ENCODE data around the gene RASGRP4.
"Not testable (repeated sequence)": the region's sequence is repeated elsewhere in the genome, so short reads cannot be mapped to it uniquely, and the experiment has no call there.

The RASGRP4 gene

DNA sequence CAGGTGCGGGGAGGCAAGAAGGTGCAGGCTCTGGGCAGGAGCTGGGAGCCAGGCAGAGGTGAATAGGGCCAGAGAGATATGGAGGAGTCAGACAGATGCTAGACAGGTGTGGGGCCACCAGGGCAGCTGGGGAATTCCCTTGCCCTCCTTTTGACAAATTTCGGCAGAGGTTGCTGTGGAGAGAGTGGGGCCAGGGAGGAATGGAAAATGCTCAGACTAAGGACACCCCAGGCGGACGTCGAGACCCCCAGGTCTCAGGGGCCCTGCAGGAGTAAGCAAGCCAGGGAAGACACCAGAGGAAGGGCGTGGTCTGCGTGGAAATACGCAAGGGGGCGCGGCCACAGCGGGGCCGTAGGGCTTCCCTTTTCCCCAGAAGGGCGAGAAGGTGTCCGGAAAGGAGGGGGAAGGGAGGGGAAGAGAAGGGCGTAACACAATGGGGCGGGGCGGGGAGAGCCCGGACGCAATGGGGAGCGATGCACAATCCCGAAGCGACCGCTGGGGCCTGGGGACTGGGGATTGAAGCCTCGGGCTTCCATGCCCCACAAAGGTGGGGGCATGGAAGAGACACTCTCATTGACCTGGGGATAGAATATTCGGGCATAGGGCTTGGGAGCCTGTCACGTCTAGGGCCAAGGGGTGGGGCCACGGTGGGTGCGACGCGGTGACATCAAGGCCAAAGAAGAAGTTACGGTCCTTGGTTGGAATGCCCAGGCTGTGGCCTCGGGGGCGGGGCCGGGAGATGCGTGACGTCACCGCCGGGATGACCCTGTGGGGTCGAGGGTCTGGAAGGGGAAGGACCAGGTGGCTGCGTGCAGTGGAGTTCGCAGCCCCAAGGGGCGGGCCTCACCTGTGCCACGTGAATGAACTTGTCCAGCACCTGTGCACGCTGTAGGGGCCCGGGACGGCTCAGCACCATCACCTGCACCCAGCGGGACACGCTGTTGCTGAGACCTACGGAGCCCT, 8.2 kb downstream of the RASGRP4 start:
- DNase-seq (ENCODE audit: insufficient read length, low spot score) (no peak), FAIRE-seq (no peak)

DNA sequence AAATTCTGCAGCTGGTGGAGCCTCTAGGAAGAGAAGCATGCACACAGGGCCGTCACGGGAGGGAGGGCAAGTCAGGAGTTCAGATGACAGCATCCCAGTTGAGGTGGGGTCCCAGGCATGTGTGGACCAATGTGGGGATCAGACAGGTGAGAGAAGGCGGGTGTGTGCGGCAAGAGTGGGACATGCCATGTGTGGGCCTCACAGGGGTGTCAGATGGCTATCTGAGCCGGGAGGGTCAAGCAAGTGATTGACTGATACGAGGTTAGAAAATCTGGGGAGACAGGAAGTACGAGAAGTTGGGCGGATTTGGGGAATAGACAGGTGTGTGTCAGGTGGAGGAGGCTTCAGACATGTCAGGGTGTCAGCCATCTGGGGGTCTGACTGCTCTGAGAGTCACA, 8.9 kb downstream of the RASGRP4 start:
- FAIRE-seq (no peak), DNase-seq (ENCODE audit: insufficient read length, low spot score) (no peak)

DNA sequence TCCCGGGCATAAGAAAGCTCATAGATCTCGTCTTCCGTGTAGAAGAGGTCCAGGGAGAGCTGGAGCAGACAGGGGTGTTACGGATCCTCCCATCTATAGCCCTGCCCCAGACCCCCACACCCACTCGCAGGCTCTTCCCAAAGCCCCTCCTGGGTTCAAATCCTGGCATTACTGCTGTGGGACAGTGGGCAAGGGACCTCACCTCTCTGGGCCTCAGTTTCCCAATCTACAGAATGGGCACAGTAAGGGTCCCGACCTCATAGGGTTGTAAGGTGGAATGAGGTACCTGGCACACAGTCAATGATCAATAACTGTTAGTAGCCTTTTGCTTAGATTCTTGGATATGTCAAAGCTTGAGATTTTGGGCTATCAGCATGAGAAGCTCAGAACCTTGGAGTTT, 12.6 kb downstream of the RASGRP4 start:
- DNase-seq (ENCODE audit: insufficient read length, low spot score): no peak

GRCh38 chr19:38412961-38413360, 13.1 kb downstream of the RASGRP4 start:
- no peak for DNase-seq (ENCODE audit: insufficient read length, low spot score)
- no peak for FAIRE-seq

More for the DNA sequence above, 12.6 kb downstream of the RASGRP4 start:
- no peak for FAIRE-seq

DNA sequence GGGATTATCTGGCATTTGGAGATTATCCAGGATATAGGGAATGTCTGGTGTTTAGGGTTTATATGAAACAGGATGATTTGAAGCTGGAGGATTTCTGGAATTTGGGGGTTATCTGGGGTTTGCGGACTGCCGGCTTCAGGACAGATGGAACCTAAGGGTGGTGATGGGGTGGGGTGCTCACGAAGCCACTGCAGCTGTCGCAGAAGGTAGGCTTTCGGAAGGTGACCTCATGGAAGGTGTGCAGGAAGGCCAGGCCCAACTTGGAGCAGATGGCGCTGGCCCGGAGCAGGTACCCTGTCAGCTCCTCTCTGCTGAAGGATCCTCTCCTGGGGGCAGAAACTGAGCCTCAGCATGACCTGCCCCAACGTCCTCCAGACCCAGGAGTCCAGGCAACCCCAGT, 13.5 kb downstream of the RASGRP4 start:
- FAIRE-seq (no peak), DNase-seq (ENCODE audit: insufficient read length, low spot score) (no peak)

- DNase-seq (ENCODE audit: insufficient read length, low spot score); FAIRE-seq: not testable (repeated sequence)
These were observed 14.1 kb downstream of the RASGRP4 start for GRCh38 chr19:38411898-38412297.

- no peak for DNase-seq (ENCODE audit: insufficient read length, low spot score)
- peak; percentile 26 for FAIRE-seq
These were observed 14.8 kb downstream of the RASGRP4 start for GRCh38 chr19:38411041-38411712.

DNA sequence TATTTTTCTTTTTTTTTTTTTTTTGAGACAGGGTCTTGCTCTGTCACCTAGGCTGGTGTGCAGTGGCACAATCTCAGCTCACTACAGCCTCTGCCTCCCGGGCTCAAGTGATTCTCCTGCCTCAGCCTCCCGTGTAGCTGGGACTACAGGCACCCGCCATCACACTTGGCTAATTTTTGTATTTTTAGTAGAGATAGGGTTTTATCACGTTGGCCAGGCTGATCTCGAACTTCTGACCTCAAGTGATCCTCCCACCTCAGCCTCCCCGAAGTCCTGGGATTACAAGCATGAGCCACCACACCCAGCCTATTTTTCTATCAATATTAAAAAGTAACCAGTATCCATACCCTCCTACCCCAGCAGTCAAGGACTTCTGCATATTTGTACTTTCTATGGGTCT, 15.6 kb downstream of the RASGRP4 start:
- not testable (repeated sequence) for FAIRE-seq; DNase-seq (ENCODE audit: insufficient read length, low spot score)

- FAIRE-seq: no peak
These were observed 16.3 kb downstream of the RASGRP4 start for GRCh38 chr19:38409631-38410133.

GRCh38 chr19:38405276-38405675, 20.7 kb downstream of the RASGRP4 start:
- no peak for DNase-seq (ENCODE audit: insufficient read length, low spot score)
- FAIRE-seq: no peak

More at GRCh38 chr19:38409631-38410133, 16.3 kb downstream of the RASGRP4 start:
- DNase-seq (ENCODE audit: insufficient read length, low spot score): no peak

DNA sequence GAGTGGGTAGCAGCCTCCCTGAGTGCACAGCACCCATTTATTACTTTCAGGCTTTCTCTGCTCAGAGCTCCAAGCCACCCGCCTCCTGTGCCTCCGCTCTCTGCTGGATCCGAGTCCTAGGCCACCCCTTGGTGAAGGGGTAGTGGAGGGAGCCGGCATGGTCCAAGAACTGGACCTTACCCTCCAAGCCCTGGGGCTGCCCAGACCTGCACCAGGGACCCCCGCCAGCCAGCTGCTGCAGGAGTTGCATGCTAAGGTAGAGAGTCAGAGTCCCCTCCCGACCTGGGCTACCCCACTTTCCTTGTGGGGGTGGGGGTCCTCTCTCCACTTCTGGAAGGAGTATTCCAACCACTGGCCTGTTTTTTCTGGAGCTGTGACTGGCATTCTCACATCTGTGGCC, 21.2 kb downstream of the RASGRP4 start:
- no peak for DNase-seq (ENCODE audit: insufficient read length, low spot score)
- FAIRE-seq: no peak

DNA sequence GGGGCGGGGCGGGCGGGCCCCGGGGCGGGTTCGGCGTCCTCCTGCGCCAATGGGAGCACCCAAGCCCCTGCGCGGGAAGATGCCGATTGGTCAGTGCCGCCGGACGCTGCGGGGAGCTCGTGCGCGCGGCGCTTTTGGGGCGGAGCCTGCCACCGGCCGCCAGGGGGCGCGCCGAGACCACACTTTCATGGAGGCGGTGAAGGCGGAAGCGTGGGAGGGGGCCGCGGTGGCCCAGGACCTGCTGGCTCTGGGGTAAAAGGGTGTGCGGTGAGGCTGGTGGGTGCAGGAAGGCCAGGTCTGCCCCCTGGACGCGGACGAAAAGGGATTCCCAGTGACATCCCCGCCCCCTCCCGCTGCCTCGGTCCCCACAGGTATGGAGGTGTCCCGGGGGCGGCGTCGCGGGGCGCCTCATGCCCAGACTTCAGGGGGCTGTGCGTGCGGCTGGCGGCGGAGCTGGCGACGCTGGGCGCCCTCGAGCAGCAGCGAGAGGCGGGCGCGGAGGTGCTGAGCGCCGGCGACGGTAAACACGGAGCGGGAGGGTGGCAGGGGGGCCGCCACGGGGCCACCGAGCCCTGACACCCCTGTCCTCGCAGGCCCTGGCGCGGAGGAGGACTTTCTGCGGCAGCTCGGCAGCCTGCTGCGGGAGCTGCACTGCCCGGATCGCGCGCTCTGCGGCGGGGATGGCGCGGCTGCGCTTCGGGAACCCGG, 22.9 kb downstream of the RASGRP4 start, which contains the start of gene FAM98C:
TSS of gene FAM98C (plus strand) at position 127 of the 708 bp plus-strand sequence. CDS start at position 188, 61 bp downstream.
- FAIRE-seq (peak; percentile 80), DNase-seq (ENCODE audit: insufficient read length, low spot score) (peak; percentile 98)

GRCh38 chr19:38402623-38402966, 23.4 kb downstream of the RASGRP4 start:
- no peak for FAIRE-seq
- no peak for DNase-seq (ENCODE audit: insufficient read length, low spot score)

GRCh38 chr19:38401148-38401547, 24.9 kb downstream of the RASGRP4 start:
- DNase-seq (ENCODE audit: insufficient read length, low spot score) (no peak), FAIRE-seq (no peak)

GRCh38 chr19:38400361-38400760, 25.7 kb downstream of the RASGRP4 start:
- FAIRE-seq: no peak
- no peak for DNase-seq (ENCODE audit: insufficient read length, low spot score)

- FAIRE-seq: no peak
- DNase-seq (ENCODE audit: insufficient read length, low spot score): no peak
These were observed 26.5 kb downstream of the RASGRP4 start for GRCh38 chr19:38399537-38399936.

DNA sequence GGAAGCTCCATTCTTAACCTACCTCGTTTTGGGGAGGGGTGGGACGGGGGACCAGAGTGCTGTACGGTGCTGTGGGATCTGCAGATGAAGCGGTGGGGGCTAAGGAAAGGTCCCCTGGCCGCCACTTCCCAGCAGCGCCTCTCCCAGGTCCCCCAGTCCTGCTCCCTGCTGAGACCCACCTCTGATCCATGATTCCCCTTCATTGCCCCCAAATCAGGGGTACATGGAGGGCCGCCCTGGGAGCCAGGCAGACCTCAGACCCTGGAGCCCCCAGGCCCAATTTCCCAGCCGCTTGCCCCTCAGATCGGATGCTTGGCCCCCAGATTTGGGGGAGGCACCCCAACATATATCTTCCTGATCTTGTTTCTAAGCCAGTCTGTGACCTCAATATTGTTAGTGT, 26.9 kb downstream of the RASGRP4 start:
- no peak for DNase-seq (ENCODE audit: insufficient read length, low spot score)
- no peak for FAIRE-seq

- DNase-seq (ENCODE audit: insufficient read length, low spot score): no peak
- no peak for FAIRE-seq
These were observed 30.5 kb downstream of the RASGRP4 start for GRCh38 chr19:38395381-38396114.

GRCh38 chr19:38394488-38394887, 31.5 kb downstream of the RASGRP4 start:
- FAIRE-seq: no peak
- DNase-seq (ENCODE audit: insufficient read length, low spot score): no peak

DNA sequence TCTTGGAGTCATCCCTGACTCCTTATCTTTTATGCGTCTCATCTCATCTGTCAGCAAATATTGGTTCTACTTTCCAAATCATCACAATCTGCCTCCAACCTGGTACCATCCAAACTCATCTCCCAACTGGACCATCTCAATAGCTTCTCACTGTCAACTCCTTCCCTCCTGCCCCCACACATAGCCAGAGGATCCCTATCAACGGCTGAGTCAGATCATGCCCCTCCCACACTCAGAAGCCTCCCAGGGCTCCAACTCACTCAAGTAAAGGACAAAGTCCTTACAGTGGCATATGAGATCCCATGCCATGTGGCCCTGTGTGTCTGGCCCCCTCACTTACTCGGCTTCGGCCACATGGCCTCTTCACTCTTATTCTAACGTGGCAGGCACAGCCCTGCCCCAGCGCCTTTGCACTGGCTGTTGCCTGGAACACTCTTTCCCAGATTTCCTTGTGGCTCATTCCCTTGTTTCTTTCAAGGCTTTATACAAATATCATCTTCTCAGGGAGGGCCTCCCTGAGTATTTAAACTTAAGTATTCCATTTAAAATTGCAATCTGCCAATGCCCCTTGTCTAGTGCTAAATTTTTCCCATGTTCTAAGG, 33.2 kb downstream of the RASGRP4 start:
- DNase-seq (ENCODE audit: insufficient read length, low spot score) (no peak), FAIRE-seq (peak; percentile 36)
